Hippocampal formation (tissue), 2 donors: Measurements from ENCODE around the gene CD180.
"Not testable (repeated sequence)": the region's sequence is repeated elsewhere in the genome, so short reads cannot be mapped to it uniquely, and the experiment has no call there.

Experiments used
- DNase-seq, 2 donors: peaks; one replicate each; lab custom pipeline; 2025; lab: John Stamatoyannopoulos, UW

Gene CD180

DNA sequence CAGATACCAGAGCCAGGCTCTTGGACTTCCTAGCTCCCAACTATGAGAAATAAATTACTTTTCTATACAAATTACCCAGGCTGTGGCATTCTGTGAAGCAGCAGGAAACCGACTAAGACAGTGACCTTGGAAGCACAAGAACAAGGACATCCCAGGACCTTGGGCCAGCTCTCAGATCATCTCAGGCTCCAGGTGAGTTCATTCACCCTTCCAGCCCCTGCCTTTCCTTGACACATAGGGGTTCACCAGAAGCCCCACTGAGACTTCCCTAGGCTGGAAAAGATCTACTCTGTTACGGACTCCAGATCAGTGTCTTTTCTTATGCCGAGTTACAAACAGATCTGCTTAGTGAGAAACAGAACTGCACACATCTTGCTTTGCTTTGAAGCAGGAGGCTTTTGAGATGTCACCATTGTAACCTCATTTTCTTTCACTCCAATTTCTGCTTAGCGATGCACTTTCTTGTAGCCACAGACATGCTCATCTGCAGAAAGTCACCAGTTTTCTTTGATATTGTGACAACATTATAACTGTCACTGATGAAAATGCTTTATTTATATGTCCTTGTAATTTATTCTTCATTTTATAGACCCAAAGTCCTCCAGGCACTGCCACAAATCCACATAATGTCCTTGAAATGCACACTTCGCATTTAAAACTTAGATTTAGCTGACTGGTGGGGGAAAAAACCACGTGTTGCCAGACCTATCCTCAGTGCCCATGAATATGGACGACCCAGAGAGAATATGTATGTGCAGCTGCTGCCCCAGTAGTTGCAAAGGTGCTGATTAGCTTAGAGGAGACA lies 8.1 kb downstream of the CD180 start:
- DNase-seq, result no peak

- no peak for DNase-seq
Observed at GRCh38 chr5:67187006-67187715, 9.4 kb downstream of the CD180 start.

DNA sequence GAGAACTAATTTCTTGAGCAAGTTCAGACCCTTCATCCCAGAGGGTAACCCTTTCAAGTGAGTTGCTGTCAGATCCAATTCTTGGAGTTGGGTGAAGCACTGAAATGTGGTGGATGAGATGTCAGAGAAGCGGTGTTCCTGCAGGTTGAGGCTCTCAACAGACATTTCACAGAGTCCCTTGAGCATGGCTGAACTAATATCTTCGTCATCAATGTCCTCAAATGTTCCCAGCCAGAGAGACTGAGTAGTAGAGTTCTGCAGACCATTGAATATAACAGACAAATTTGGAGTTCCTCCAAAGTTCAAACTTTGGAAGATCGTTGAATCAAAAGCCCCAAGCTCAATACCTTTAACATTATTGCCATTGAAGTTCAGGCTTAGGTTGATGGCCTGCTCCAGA lies 12.7 kb downstream of the CD180 start:
- no peak for DNase-seq

DNA sequence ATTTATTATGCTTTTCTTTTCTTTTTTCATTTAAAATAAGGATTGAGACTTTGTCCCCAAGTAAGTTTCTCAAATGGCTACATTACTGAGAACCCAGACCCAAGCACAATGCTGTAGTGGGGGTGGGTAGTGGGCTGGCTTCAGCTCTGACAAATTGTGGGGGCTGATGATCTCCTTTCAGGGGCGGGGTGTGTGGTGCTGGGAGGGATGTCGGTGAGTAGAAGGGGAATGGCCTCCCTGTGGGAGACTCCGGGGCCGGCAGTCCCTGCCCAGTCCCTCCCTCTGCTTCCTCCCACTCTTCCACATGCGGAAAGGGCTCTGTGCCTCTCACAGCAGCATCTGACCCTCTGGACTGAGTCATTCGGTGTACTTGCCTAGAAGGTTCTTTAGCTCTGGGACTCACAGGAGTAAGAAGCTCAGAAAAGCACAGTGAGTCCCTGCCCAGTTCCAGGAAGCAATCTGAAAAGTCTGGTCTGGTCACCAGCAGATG lies 14.3 kb downstream of the CD180 start:
- no peak for DNase-seq

DNA sequence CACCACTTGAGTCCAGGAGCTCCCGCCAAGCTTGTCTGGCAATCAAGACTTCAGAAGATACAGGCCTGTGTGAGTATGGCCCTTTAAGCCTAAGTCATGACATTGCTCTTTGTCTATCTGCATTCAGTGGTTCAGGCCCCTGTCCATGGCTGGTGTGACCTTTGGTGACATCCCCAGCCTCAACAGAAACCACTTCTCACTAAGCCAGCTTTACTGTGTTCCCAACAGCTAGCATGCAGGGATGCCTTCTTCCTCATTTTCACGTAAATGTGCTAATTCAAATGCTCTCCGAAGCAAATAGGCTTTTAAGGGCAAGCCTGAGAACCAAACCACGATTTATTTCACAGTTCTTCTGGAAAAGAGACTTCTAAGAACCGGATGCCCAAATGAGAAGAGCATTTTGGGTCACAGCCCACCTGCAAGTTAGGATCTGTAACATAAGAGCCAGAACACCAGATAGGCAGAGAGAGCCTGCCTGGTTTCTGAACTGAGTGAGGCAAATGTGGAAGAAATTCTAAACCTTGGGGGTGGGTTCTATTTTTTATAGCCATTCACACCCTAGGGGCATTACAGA lies 14.9 kb downstream of the CD180 start:
- no peak for DNase-seq

DNA sequence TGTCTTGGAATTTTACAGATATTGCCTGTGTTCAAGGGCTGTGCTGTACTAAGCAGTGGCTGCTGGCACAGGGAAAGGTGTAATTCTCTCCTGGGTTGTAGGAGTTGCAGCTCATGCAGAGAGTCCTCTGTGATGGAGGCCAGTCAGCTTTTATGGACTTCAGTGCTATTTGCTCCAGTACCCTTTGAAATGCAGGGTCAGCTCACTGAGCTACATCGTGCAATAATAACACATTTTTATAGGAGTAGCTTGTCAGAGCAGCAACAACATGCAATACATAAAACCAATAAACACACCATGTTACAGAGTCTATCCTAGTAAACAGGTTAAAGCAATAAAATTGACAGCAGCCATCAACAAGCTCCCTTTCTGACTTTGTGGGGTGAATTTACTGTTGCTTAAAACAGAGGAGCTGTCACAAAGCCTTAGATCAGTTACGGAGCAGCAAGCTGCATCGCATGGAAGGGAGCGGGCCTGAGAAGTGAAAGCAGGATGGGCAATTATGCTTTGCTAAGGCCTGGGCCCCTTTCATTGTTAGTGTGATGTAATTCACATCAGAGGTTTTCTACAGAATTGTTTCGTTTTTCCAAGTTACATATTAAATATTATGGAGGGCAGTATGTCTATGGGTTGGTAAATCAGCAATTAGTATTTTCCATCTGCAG lies 16.8 kb downstream of the CD180 start:
- no peak for DNase-seq

- DNase-seq, result no peak
Observed at GRCh38 chr5:67178966-67179365, 17.6 kb downstream of the CD180 start.

- DNase-seq, result no peak
Observed at GRCh38 chr5:67178085-67178484, 18.5 kb downstream of the CD180 start.

- no peak for DNase-seq
Observed at GRCh38 chr5:67176936-67177335, 19.7 kb downstream of the CD180 start.

GRCh38 chr5:67173959-67174358 lies 22.6 kb downstream of the CD180 start:
- no peak for DNase-seq

DNA sequence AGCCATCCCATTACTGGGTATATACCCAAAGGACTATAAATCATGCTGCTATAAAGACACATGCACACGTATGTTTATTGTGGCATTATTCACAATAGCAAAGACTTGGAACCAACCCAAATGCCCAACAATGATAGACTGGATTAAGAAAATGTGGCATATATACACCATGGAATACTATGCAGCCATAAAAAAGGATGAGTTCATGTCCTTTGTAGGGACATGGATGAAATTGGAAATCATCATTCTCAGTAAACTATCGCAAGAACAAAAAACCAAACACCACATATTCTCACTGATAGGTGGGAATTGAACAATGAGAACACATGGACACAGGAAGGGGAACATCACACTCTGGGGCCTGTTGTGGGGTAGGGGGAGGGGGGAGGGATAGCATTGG lies 23.2 kb downstream of the CD180 start:
- DNase-seq, result not testable (repeated sequence)

DNA sequence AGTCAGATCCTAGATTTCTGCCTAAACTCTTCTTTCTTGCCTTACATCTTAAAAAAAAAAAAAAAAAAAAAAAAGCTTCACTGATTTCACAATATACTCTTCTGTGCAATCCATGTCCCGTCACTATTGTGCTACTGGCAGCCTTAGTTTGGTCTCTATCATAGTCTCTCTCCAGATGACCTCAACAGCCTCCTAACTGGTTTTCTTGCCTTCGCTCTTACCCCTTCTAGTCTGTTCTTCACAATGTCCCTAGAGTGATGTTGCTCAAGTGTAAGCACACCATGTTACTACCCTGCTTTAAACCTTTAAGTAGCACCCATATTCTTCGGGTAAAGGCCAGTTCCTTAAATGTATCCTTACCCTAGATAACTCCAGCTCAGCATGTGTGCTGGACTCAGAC lies 25.8 kb downstream of the CD180 start:
- no peak for DNase-seq

GRCh38 chr5:67168069-67168468 lies 28.5 kb downstream of the CD180 start:
- no peak for DNase-seq

GRCh38 chr5:67166460-67167285 lies 29.9 kb downstream of the CD180 start:
- DNase-seq, result no peak

DNA sequence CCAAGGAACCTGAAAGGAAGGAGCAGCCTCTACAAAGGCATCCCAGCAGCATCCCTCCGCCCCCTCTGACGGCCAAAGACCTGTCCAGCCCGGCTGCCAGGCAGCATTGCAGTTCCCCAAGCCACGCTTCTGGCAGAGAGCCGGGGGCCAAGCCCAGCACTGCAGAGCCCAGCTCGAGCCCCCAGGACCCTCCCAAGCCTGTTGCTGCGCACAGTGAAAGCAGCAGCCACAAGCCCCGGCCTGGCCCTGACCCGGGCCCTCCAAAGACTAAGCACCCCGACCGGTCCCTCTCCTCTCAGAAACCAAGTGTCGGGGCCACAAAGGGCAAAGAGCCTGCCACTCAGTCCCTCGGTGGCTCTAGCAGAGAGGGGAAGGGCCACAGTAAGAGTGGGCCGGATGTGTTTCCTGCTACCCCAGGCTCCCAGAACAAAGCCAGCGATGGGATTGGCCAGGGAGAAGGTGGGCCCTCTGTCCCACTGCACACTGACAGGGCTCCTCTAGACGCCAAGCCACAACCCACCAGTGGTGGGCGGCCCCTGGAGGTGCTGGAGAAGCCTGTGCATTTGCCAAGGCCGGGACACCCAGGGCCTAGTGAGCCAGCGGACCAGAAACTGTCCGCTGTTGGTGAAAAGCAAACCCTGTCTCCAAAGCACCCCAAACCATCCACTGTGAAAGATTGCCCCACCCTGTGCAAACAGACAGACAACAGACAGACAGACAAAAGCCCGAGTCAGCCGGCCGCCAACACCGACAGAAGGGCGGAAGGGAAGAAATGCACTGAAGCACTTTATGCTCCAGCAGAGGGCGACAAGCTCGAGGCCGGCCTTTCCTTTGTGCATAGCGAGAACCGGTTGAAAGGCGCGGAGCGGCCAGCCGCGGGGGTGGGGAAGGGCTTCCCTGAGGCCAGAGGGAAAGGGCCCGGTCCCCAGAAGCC lies 30.8 kb downstream of the CD180 start:
- peak; percentile 73 to 80 for DNase-seq

GRCh38 chr5:67164856-67165525 lies 31.6 kb downstream of the CD180 start:
- no peak for DNase-seq

DNA sequence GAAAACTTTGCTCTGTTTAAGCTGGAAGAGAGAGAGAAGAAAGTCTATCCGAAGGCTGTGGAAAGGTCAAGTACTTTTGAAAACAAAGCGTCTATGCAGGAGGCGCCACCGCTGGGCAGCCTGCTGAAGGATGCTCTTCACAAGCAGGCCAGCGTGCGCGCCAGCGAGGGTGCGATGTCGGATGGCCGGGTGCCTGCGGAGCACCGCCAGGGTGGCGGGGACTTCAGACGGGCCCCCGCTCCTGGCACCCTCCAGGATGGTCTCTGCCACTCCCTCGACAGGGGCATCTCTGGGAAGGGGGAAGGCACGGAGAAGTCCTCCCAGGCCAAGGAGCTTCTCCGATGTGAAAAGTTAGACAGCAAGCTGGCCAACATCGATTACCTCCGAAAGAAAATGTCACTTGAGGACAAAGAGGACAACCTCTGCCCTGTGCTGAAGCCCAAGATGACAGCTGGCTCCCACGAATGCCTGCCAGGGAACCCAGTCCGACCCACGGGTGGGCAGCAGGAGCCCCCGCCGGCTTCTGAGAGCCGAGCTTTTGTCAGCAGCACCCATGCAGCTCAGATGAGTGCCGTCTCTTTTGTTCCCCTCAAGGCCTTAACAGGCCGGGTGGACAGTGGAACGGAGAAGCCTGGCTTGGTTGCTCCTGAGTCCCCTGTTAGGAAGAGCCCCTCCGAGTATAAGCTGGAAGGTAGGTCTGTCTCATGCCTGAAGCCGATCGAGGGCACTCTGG lies 32.6 kb downstream of the CD180 start:
- DNase-seq, result no peak

- no peak for DNase-seq
Observed at GRCh38 chr5:67163231-67163756, 33.3 kb downstream of the CD180 start.

DNA sequence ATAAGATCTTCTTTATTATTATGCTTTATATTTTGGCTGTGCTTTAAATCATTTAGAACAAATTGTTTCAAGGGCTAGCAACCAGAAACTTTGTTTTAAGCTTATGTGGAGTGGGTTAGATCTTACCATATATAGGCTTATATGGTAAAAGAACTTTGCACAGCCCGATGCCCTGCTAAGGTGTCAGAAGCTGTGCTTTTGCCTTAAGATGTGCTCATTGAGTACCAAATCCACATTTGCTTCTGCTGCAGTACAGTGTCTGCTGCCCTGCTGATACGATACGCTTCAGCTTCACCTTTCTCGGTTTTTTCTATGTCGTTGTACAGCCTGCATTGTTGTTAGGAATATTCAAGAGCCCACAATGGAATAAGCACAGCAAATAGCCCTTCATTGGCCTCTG lies 34.8 kb downstream of the CD180 start:
- no peak for DNase-seq
